Ascending aorta (tissue), 2 donors: ENCODE measurements around the gene RCE1. TPM values are rescaled to one million over a fixed set of nuclear protein-coding genes. Genes with fewer than 3 reads are reported as not detected.

Source experiments
- DNase-seq, 2 donors: peaks; one replicate each; pipeline ENCODE4 v3.0.0-alpha.2; 2019; ENCODE audit warnings: low spot score in 2 of 2
- H3K27ac ChIP-seq, 2 donors: fragments of 200-600 bp; sonication (generic); one replicate each; pipeline ENCODE4 v1.5.1; 2016 to 2017; ENCODE audit warnings: mild to moderate bottlenecking in 1 of 2
- H3K27me3 ChIP-seq: fragments of 200-600 bp; sonication (generic); one replicate; pipeline ENCODE4 v1.5.1; 2017
- H3K36me3 ChIP-seq, 2 donors: fragments of 200-600 bp; sonication (generic); one replicate each; pipeline ENCODE4 v1.5.1; 2016
- H3K4me1 ChIP-seq, 2 donors: fragments of 200-600 bp; sonication (generic); one replicate each; pipeline ENCODE4 v1.5.1; 2016 to 2017; ENCODE audit warnings: mild to moderate bottlenecking in 1 of 2
- H3K4me3 ChIP-seq, 2 donors: fragments of 200-600 bp; sonication (generic); one replicate each; pipeline ENCODE4 v1.5.1; 2016 to 2017; ENCODE audit warnings: mild to moderate bottlenecking in 1 of 2
- H3K9me3 ChIP-seq, 2 donors: fragments of 200-600 bp; sonication (generic); one replicate each; pipeline ENCODE4 v1.5.1; 2016
- CTCF ChIP-seq, 3 experiments: fragments of 200-600 bp in 2 of 3; fragments of 450-650 bp in 1 of 3; sonication (generic) in 2 of 3; IDR thresholded peaks; one replicate each; pipeline ENCODE4 v1.5.1; 2016 to 2019; ENCODE audit warnings: antibody characterized with exemption in 3 of 3, mild to moderate bottlenecking in 1 of 3, moderate library complexity in 1 of 3
- intact Hi-C: fragments of 100-400 bp; cut with DNase I; formaldehyde crosslinking; loops from one replicate; pipeline ENCODE4 v1.15.1; 2023
- total RNA-seq: library from RNA; depleted of rRNA; stranded (reverse); fragments of >200 nt; gene quantifications from one replicate; pipeline ENCODE4 v1.1.0, GENCODE V29; 2016

RCE1 gene
- total RNA-seq, 1 donor from 2014 or later: 45.7 TPM

- intact Hi-C loops: no loop called here
- no peak overlapping the region for H3K4me3 ChIP-seq
Measured at GRCh38 chr11:66814678-66815077, 28.6 kb upstream of the RCE1 start.

GRCh38 chr11:66815646-66816045 is 27.6 kb upstream of the RCE1 start:
- no peak for TF ChIP-seq CTCF (IDR thresholded peaks at IDR 0.05)
- intact Hi-C loops: no loop called here
- no peak for DNase-seq
- H3K4me3 ChIP-seq: no peak overlapping the region
- H3K4me1 ChIP-seq: no peaks in the 10 kb centered on the region
- no peaks in the 10 kb centered on the region for H3K36me3 ChIP-seq
- H3K9me3 ChIP-seq: no peaks in the 10 kb centered on the region
- no peak overlapping the region for H3K27ac ChIP-seq
- H3K27me3 ChIP-seq: no peaks in the 10 kb centered on the region

More at GRCh38 chr11:66814678-66815077, 28.6 kb upstream of the RCE1 start:
- Histone ChIP-seq H3K27ac (no peak overlapping the region), H3K4me1 (no peaks in the 10 kb centered on the region), H3K27me3 (no peaks in the 10 kb centered on the region), H3K36me3 (no peaks in the 10 kb centered on the region), H3K9me3 (no peaks in the 10 kb centered on the region)
- DNase-seq: no peak
- no peak for TF ChIP-seq CTCF (IDR thresholded peaks at IDR 0.05)

GRCh38 chr11:66818231-66818955 is 24.8 kb upstream of the RCE1 start:
- no peak overlapping the region for H3K4me3 ChIP-seq
- H3K27me3 ChIP-seq: no peaks in the 10 kb centered on the region
- H3K27ac ChIP-seq: no peak overlapping the region
- no peak for DNase-seq
- TF ChIP-seq CTCF (IDR thresholded peaks at IDR 0.05): no peak
- H3K4me1 ChIP-seq: no peaks in the 10 kb centered on the region
- intact Hi-C loops: no loop called here
- no peaks in the 10 kb centered on the region for H3K9me3 ChIP-seq
- H3K36me3 ChIP-seq: no peaks in the 10 kb centered on the region

- Histone ChIP-seq H3K4me1 (no peaks in the 10 kb centered on the region), H3K27ac (no peak overlapping the region), H3K27me3 (no peaks in the 10 kb centered on the region), H3K9me3 (no peaks in the 10 kb centered on the region), H3K36me3 (no peaks in the 10 kb centered on the region), H3K4me3 (no peak overlapping the region)
- intact Hi-C loops: no loop called here
- DNase-seq: no peak
- TF ChIP-seq CTCF (IDR thresholded peaks at IDR 0.05): no peak
Measured at GRCh38 chr11:66820381-66820780, 22.9 kb upstream of the RCE1 start.

- H3K36me3 ChIP-seq: no peaks in the 10 kb centered on the region
- TF ChIP-seq CTCF (IDR thresholded peaks at IDR 0.05): no peak
- no peaks in the 10 kb centered on the region for H3K9me3 ChIP-seq
- no peak overlapping the region for H3K4me3 ChIP-seq
- intact Hi-C loops: no loop called here
- H3K4me1 ChIP-seq: no peaks in the 10 kb centered on the region
- H3K27me3 ChIP-seq: no peaks in the 10 kb centered on the region
- DNase-seq: no peak
- H3K27ac ChIP-seq: no peak overlapping the region
Measured at GRCh38 chr11:66820901-66821300, 22.3 kb upstream of the RCE1 start.
